Activated naive CD4-positive, alpha-beta T cell treated with anti-CD3 and anti-CD28 coated beads for 36 hours (primary cell): ENCODE results near the gene MADD. TPM values are rescaled to one million over a fixed set of nuclear protein-coding genes. Genes with fewer than 3 reads are reported as not detected.

Source experiments
- CTCF ChIA-PET: fragments of 350-600 bp; sonication (Branson Sonifier 250); formaldehyde crosslinking; loops from one replicate; lab custom pipeline; 2021; ENCODE audit warnings: antibody characterized with exemption; lab: Charles Lee
- DNase-seq: peaks from one replicate; pipeline ENCODE4 v3.0.0-alpha.2; 2020
- H3K27ac Mint-ChIP-seq: one replicate; pipeline ENCODE4 v1.8.0; 2021; ENCODE audit warnings: mild to moderate bottlenecking, mixed read lengths
- H3K27me3 Mint-ChIP-seq: one replicate; pipeline ENCODE4 v1.8.0; 2021; ENCODE audit warnings: low read depth, mixed read lengths
- H3K36me3 Mint-ChIP-seq: one replicate; pipeline ENCODE4 v1.8.0; 2021; ENCODE audit warnings: low read depth, mixed read lengths
- H3K4me1 Mint-ChIP-seq: one replicate; pipeline ENCODE4 v1.8.0; 2021; ENCODE audit warnings: low read depth, mixed read lengths
- H3K4me3 Mint-ChIP-seq: one replicate; pipeline ENCODE4 v1.8.0; 2021; ENCODE audit warnings: mild to moderate bottlenecking, moderate library complexity, mixed read lengths
- H3K9me3 Mint-ChIP-seq: one replicate; pipeline ENCODE4 v1.8.0; 2021; ENCODE audit warnings: mixed read lengths
- intact Hi-C: fragments of 100-400 bp; cut with micrococcal nuclease; formaldehyde crosslinking; loops from one replicate; pipeline ENCODE4 v1.15.1; 2023
- total RNA-seq, 2 experiments: library from RNA; stranded (reverse); gene quantifications; one replicate each; pipeline ENCODE4 v1.2.3, GENCODE V29; 2021

MADD gene
- total RNA-seq, 2 experiments from 2014 or later = 49.9 to 52.2 TPM

DNA sequence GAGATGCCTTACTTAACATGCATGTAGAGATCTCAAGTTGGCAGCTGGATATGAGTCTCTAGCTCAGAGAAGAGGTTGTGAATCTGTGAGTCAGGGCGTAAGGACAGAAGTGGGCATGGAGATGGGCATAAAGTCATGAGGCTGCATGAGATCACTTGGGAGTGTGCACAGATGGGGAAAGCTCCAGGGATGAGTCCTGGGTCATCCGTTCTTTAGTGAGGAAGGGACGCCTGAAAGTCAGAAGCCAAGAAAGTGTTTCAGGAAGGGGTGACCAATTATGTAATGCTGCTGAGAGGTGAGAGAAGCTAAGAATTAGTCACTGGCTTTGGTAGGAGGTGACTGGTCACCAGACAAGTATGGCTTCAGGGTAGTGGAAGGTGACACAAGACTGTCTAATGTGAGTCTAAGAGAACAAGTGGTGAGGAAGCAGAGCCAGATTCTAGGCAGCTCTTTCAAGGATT is 28.1 kb upstream of the MADD start:
- CTCF ChIA-PET = interaction anchor here (0.7 to 2.4 kb wide), 4 partner anchors 14 to 23 kb away, joined by 3 to 8 read pairs (median 4); no protein-coding TSS in a partner anchor
- H3K4me1 Mint-ChIP-seq = peaks cover 4% of the 10 kb centered on the region
- H3K27me3 Mint-ChIP-seq = no peaks in the 10 kb centered on the region
- peak overlapping the region; percentile 60 for H3K27ac Mint-ChIP-seq
- no peak overlapping the region for H3K4me3 Mint-ChIP-seq
- DNase-seq = no peak
- H3K9me3 Mint-ChIP-seq = no peaks in the 10 kb centered on the region
- peaks cover 54% of the 10 kb centered on the region for H3K36me3 Mint-ChIP-seq
- intact Hi-C loops = no loop called here

GRCh38 chr11:47242596-47243192 is 27.2 kb upstream of the MADD start:
- H3K27ac Mint-ChIP-seq = peak overlapping the region; percentile 60
- DNase-seq = no peak
- peaks cover 49% of the 10 kb centered on the region for H3K36me3 Mint-ChIP-seq
- H3K27me3 Mint-ChIP-seq = no peaks in the 10 kb centered on the region
- H3K4me1 Mint-ChIP-seq = peaks cover 10% of the 10 kb centered on the region
- H3K4me3 Mint-ChIP-seq = no peak overlapping the region
- intact Hi-C loops = no loop called here
- H3K9me3 Mint-ChIP-seq = no peaks in the 10 kb centered on the region
- CTCF ChIA-PET = interaction anchor here (0.5 to 2.4 kb wide), 4 partner anchors 17 to 182 kb away, joined by 3 to 8 read pairs (median 3); no protein-coding TSS in a partner anchor

GRCh38 chr11:47243454-47243853 is 26.5 kb upstream of the MADD start:
- intact Hi-C loops = no loop called here
- DNase-seq = no peak
- Mint-ChIP-seq H3K27ac (no peak overlapping the region), H3K4me1 (peaks cover 15% of the 10 kb centered on the region), H3K9me3 (no peaks in the 10 kb centered on the region), H3K4me3 (no peak overlapping the region), H3K36me3 (peaks cover 43% of the 10 kb centered on the region), H3K27me3 (no peaks in the 10 kb centered on the region)
- CTCF ChIA-PET = interaction anchor here (0.5 to 2.4 kb wide), 3 partner anchors 16 to 181 kb away, joined by 3 to 8 read pairs (median 3); no protein-coding TSS in a partner anchor

DNA sequence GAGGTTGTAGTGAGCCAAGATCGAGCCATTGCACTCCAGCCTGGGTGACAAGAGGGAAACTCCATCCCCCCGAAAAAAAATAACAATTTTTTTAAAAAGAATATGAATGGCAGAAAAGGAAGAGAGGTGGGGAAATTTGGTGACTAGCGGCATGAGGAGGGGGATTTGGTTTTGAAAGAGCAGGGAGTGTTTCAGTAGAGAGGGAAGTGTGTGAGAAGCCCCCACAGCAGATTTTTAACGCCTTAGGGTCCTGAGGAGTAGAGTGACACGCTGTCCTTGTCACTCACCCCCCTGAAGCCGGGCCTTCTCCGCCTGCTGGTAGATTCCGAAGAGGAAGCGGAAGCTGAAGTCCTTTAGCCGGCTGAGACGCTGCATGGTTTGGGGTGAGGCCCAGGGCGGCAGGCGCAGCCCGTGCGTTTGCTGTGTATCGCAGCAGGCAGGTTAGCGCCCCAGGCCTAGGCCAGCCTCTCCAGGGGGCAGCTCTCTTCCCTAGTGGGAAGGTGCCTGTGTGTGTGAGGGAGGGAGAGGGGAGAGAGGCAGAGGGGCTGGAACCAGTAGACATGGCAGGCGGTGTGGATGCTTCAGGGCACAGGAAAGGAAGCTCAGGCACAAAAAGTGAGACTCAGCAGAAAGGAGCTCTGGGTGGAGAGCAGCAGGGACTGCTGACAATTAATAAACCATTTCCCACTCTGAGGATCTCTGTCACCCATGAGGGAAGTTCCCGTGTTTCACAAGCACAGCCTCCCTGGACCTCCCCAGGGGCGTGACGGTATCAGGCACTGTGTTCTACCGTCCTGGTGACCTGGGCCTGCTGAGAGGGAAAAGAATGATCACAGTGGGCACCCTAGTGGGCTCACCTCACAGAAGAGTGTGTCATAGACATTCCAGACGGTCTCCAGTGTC is 25.2 kb upstream of the MADD start:
- intact Hi-C loops = no loop called here
- Mint-ChIP-seq H3K4me1 (peaks cover 21% of the 10 kb centered on the region), H3K9me3 (no peaks in the 10 kb centered on the region), H3K27ac (no peak overlapping the region), H3K27me3 (no peaks in the 10 kb centered on the region), H3K36me3 (peaks cover 38% of the 10 kb centered on the region), H3K4me3 (no peak overlapping the region)
- DNase-seq = no peak
- CTCF ChIA-PET = interaction anchor here (0.6 to 1.5 kb wide), 3 partner anchors 15 to 21 kb away, joined by 3 read pairs; no protein-coding TSS in a partner anchor

DNA sequence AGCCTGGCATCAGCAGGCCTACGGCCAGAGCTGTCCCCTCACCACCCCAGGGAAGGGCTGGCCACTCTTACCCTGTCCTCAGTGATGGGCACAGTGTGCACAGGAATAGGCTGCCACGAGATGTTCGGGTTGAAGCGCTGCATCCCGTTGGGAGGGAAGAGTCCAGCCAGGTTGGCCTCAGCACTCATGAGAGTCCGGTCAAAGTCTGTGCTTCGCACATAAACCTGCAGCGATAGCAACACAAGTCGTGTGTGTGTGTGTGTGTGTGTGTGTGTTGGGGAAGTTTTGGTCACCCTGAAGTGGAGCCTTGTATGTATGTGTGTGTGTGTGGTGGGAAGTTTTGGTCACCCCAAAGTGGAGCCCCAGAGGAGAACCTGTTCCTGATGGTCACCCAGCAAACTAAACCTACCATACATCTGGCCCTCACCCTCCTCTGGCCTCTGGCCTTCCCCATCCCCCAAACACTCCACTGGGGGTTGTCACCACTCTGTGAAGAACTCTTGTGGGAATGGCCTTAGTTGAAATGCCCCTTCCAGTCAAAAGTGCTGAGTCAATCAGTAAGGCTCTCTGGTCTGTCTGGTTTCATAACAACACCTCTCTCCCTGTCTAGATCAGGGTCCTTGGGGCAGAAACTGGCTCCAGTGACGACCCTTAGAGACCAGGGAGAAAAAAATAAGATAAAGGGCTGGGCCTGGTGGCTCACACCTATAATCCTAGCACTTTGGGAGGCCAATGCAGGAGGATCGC is 24.1 kb upstream of the MADD start:
- H3K27ac Mint-ChIP-seq = no peak overlapping the region
- intact Hi-C loops = no loop called here

DNA sequence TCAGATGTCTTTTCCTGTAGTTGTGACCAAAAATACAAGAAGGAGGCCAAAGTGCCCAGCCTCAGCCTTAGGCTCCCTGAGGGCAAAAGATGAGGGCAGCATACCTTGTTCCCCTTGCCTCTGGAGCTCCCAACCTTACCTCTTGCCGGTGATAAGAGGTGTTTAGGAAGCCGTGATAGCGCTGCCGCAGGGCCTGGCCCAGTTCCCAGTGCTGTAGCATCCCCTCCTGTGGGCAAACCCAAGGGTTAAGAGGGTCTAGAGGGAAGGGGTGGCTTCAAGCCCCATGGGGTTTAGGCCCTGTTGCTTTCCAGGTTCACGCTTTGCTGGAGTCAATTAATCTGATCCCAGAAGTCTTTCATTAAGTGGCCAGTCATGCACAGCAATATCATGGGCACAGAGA is 22.4 kb upstream of the MADD start:
- peaks cover 24% of the 10 kb centered on the region for H3K4me1 Mint-ChIP-seq
- H3K36me3 Mint-ChIP-seq = peaks cover 16% of the 10 kb centered on the region
- no peaks in the 10 kb centered on the region for H3K9me3 Mint-ChIP-seq
- no peak overlapping the region for H3K27ac Mint-ChIP-seq
- no peak for DNase-seq
- CTCF ChIA-PET = interaction anchor here (0.6 to 3.1 kb wide), 12 partner anchors 12 to 370 kb away, joined by 3 to 11 read pairs (median 5); partner anchors contain the start of gene ARFGAP2
- H3K4me3 Mint-ChIP-seq = peak overlapping the region; percentile 99
- intact Hi-C loops = no loop called here
- no peaks in the 10 kb centered on the region for H3K27me3 Mint-ChIP-seq

More for the DNA sequence above, 24.1 kb upstream of the MADD start:
- Mint-ChIP-seq H3K9me3 (no peaks in the 10 kb centered on the region), H3K4me1 (peaks cover 24% of the 10 kb centered on the region), H3K4me3 (no peak overlapping the region), H3K27me3 (no peaks in the 10 kb centered on the region), H3K36me3 (peaks cover 29% of the 10 kb centered on the region)
- CTCF ChIA-PET = interaction anchor here (0.7 to 1.5 kb wide), 3 partner anchors 14 to 66 kb away, joined by 3 read pairs; no protein-coding TSS in a partner anchor
- DNase-seq = no peak

DNA sequence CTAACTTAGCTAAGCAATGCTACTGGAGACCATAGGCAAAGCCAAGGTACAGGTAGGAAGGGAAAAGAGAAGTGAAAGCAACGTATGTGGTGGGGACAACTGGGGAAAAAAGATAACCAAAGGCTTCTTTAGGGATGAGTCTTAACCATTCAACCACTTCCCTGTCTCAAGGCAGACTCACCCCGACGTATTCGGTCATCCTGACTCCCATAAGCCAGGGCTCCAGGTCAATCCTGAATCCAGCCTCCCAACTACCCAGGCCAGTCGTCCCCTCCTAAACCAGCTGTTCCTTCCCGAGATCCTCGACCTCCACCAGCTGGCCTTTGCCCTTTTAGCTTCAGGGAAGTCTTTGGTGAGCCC is 21.6 kb upstream of the MADD start:
- Mint-ChIP-seq H3K27ac (peak overlapping the region; percentile 97), H3K9me3 (no peaks in the 10 kb centered on the region)

GRCh38 chr11:47248664-47249377 is 21.1 kb upstream of the MADD start, which contains the start of gene ACP2:
Gene ACP2 (minus strand): TSS chr11:47248814. CDS start chr11:47248789, 25 bp downstream.
- intact Hi-C loops = loop anchor here (1.0 kb wide), 6 partner anchors 20 to 313 kb away; partner anchors contain the start of genes CELF1, CSTPP1, DDB2 and SLC39A13
- peak within 1 kb of the TSS; percentile 99 for H3K4me3 Mint-ChIP-seq
- H3K4me1 Mint-ChIP-seq = peaks cover 24% of the 10 kb centered on the region
- peaks cover 11% of the 10 kb centered on the region for H3K36me3 Mint-ChIP-seq
- peak within 1 kb of the TSS; percentile 97 for H3K27ac Mint-ChIP-seq
- CTCF ChIA-PET = interaction anchor here (0.6 to 3.1 kb wide), 14 partner anchors 10 to 331 kb away, joined by 3 to 23 read pairs (median 5); partner anchors contain the start of genes ARFGAP2 and NR1H3
- no peaks in the 10 kb centered on the region for H3K9me3 Mint-ChIP-seq
- no peaks in the 10 kb centered on the region for H3K27me3 Mint-ChIP-seq
- peak; percentile 94 for DNase-seq

More for the DNA sequence above, 21.6 kb upstream of the MADD start:
- Mint-ChIP-seq H3K4me1 (peaks cover 24% of the 10 kb centered on the region), H3K4me3 (peak overlapping the region; percentile 99), H3K36me3 (peaks cover 15% of the 10 kb centered on the region), H3K27me3 (no peaks in the 10 kb centered on the region)
- DNase-seq = no peak
- CTCF ChIA-PET = interaction anchor here (0.6 to 3.1 kb wide), 13 partner anchors 10 to 369 kb away, joined by 3 to 23 read pairs (median 5); partner anchors contain the start of genes ARFGAP2 and NR1H3
- intact Hi-C loops = loop anchor here (1.0 kb wide), 6 partner anchors 21 to 312 kb away; partner anchors contain the start of genes CELF1, CSTPP1, DDB2 and SLC39A13

DNA sequence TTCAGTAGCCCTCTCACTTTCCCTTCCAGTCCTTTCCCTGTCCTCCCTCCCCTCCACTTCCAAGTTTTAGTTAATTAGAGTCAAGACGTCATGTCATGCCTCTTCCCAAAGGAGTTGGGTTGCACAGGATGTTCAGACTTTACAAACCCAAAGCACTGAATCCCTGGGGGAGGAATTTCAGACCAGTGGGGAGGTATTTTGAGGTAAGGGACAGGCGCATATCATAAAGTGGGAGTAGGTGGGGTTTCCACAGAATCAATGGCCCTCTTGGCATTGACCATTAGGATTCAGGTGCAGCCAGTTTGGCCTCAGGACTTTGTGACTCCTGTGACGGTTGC is 20.6 kb upstream of the MADD start:
- peaks cover 7% of the 10 kb centered on the region for H3K36me3 Mint-ChIP-seq
- intact Hi-C loops = no loop called here

GRCh38 chr11:47251751-47252150 is 18.2 kb upstream of the MADD start:
- H3K27ac Mint-ChIP-seq = no peak overlapping the region
- CTCF ChIA-PET = interaction anchor here (0.7 kb wide), 1 partner anchor 41 kb away, joined by 4 read pairs; no protein-coding TSS in a partner anchor
- H3K4me3 Mint-ChIP-seq = no peak overlapping the region
- peaks cover 24% of the 10 kb centered on the region for H3K4me1 Mint-ChIP-seq
- H3K9me3 Mint-ChIP-seq = no peaks in the 10 kb centered on the region
- H3K36me3 Mint-ChIP-seq = no peaks in the 10 kb centered on the region
- H3K27me3 Mint-ChIP-seq = no peaks in the 10 kb centered on the region
- intact Hi-C loops = no loop called here
- DNase-seq = no peak

More for the DNA sequence above, 20.6 kb upstream of the MADD start:
- peak overlapping the region; percentile 97 for H3K27ac Mint-ChIP-seq
- CTCF ChIA-PET = interaction anchor here (0.6 to 3.1 kb wide), 8 partner anchors 9 to 307 kb away, joined by 3 to 23 read pairs (median 5); partner anchors contain the start of genes ARFGAP2 and NR1H3
- peaks cover 24% of the 10 kb centered on the region for H3K4me1 Mint-ChIP-seq
- no peaks in the 10 kb centered on the region for H3K27me3 Mint-ChIP-seq
- H3K4me3 Mint-ChIP-seq = peak overlapping the region; percentile 99
- DNase-seq = no peak
- no peaks in the 10 kb centered on the region for H3K9me3 Mint-ChIP-seq

GRCh38 chr11:47253660-47254059 is 16.3 kb upstream of the MADD start:
- CTCF ChIA-PET = interaction anchor here (0.6 kb wide), 1 partner anchor 323 kb away, joined by 4 read pairs; no protein-coding TSS in a partner anchor
- Mint-ChIP-seq H3K27me3 (no peaks in the 10 kb centered on the region), H3K4me3 (no peak overlapping the region), H3K4me1 (peaks cover 11% of the 10 kb centered on the region), H3K27ac (no peak overlapping the region), H3K36me3 (no peaks in the 10 kb centered on the region), H3K9me3 (no peaks in the 10 kb centered on the region)
- intact Hi-C loops = no loop called here
- no peak for DNase-seq
